Pancreas (tissue), 10 donors: ENCODE data around the gene ITPKB. TPM values are rescaled to one million over a fixed set of nuclear protein-coding genes. Genes with fewer than 3 reads are reported as not detected.

Experiments used
- ATAC-seq, 4 donors: fragments of 200-7000 bp; cut with Tn5 transposase; one replicate each; pipeline versions ENCODE4 v1.8.0 to v1.9.1; 2020; ENCODE audit warnings: mild to moderate bottlenecking in 4 of 4, moderate library complexity in 4 of 4
- DNase-seq, 6 donors: peaks; one replicate each; pipeline ENCODE4 v3.0.0-alpha.2; 2020
- FAIRE-seq: peaks from 2 replicates; lab custom pipeline; 2012; peaks lifted over from hg19 to GRCh38; lab: Jason Lieb, UNC
- H3K27ac ChIP-seq, 4 donors: fragments of 200-600 bp; sonication (generic); 1 replicate in 3 of 4; 2 replicates in 1 of 4; pipeline versions ENCODE4 v1.5.0 to v1.8.0; 2020
- H3K27me3 ChIP-seq, 4 donors: fragments of 200-600 bp; one replicate each; pipeline ENCODE4 v1.8.0; 2021
- H3K36me3 ChIP-seq, 3 donors: fragments of 200-600 bp; sonication (generic) in 1 of 3; one replicate each; pipeline versions ENCODE4 v1.5.0 to v1.8.0; 2020 to 2021
- H3K4me1 ChIP-seq, 3 donors: fragments of 200-600 bp; one replicate each; pipeline ENCODE4 v1.8.0; 2021
- H3K4me3 ChIP-seq, 4 donors: fragments of 200-600 bp; sonication (generic) in 2 of 4; one replicate each; pipeline versions ENCODE4 v1.5.0 to v1.8.0; 2020 to 2021
- H3K9me3 ChIP-seq, 4 donors: fragments of 200-600 bp; one replicate each; pipeline ENCODE4 v1.8.0; 2021
- CTCF ChIP-seq, 4 donors: fragments of 200-600 bp; sonication (generic) in 3 of 4; IDR thresholded peaks; one replicate each; pipeline versions ENCODE4 v1.5.0 to v1.8.0; 2021; ENCODE audit warnings: antibody characterized with exemption in 4 of 4
- WGBS, 2 donors: extraction: QIAGEN DNeasy Blood & Tissue Kit; methylation state at CpG; one replicate each; pipeline ENCODE4 v1.1.7; 2013; 5-methylcytosine and 5-hydroxymethylcytosine counted together
- intact Hi-C, 3 donors: fragments of 100-400 bp; cut with DNase I; formaldehyde crosslinking; loops; one replicate each; pipeline versions ENCODE4 v1.11.1 to v1.14.2; 2022
- polyA plus RNA-seq, 2 donors: library from polyadenylated mRNA; stranded (reverse); fragments of 200-250 nt; gene quantifications; one replicate each; pipeline ENCODE4 v1.2.3, GENCODE V29; 2013
- total RNA-seq, 6 donors: library from RNA; stranded (reverse); fragmentation: NEBNext Ultra II Directional in 4 of 6; extraction: Animal tissue kit (Norgen Biotek cat#: 25700) in 4 of 6; gene quantifications; one replicate each; pipeline versions ENCODE4 v1.2.1 to v1.2.4, GENCODE V29; 2021 to 2023
- donor health status: healthy with polysubstance abuse.
- donor health status: DM: no; HTN: no; CAD: no; lungs with moderate emphysema.
- donor health status: DM: no; HTN: no; CAD: no.
- donor health status: control.
- donor health status: control.
- donor health status: Bipolar disorder and iron deficiency.
- donor health status: DM: yes; HTN: yes; CAD: no.
- donor health status: DM: no; HTN: no; CAD: no.
- donor health status: DM: no; HTN: no; CAD: no.
- donor health status: DM: yes; HTN: yes; CAD: no.

Gene ITPKB
- total and polyA plus RNA-seq, 8 donors, result 3.8 to 13.9 (median 5.5) TPM

GRCh38 chr1:226651041-226651731 lies 87.9 kb downstream of the ITPKB start:
- peak in 2 of 6 donors; percentile 10 to 45 for DNase-seq
- intact Hi-C loops, result no loop called here
- WGBS, 2 donors, result 68 to 70% methylated on average over 12 of the region's 12 CpGs
- ATAC-seq, result no peak
- H3K4me1 ChIP-seq, result peaks cover 8 to 12% (median 10%) of the 10 kb centered on the region in 3 donors
- no peaks in the 10 kb centered on the region for H3K27me3 ChIP-seq
- TF ChIP-seq CTCF (IDR thresholded peaks at IDR 0.05), result no peak
- no peak for FAIRE-seq
- peaks cover 0 to 14% (median 0%) of the 10 kb centered on the region in 3 donors for H3K36me3 ChIP-seq
- no peak overlapping the region for H3K27ac ChIP-seq
- H3K4me3 ChIP-seq, result no peak overlapping the region
- H3K9me3 ChIP-seq, result no peaks in the 10 kb centered on the region

GRCh38 chr1:226650236-226650841 lies 88.7 kb downstream of the ITPKB start:
- Histone ChIP-seq H3K36me3 (peaks cover 0 to 14% (median 0%) of the 10 kb centered on the region in 3 donors), H3K9me3 (no peaks in the 10 kb centered on the region), H3K4me3 (no peak overlapping the region), H3K27me3 (no peaks in the 10 kb centered on the region), H3K4me1 (peaks cover 0 to 4% (median 2%) of the 10 kb centered on the region in 3 donors), H3K27ac (no peak overlapping the region)
- WGBS, 2 donors, result 79 to 81% methylated on average over 11 of the region's 11 CpGs
- FAIRE-seq (no peak), ATAC-seq (no peak), DNase-seq (peak in 2 of 6 donors; percentile 2 to 35)
- intact Hi-C loops, result no loop called here
- no peak for TF ChIP-seq CTCF (IDR thresholded peaks at IDR 0.05)

- Histone ChIP-seq H3K4me1 (no peaks in the 10 kb centered on the region), H3K9me3 (no peaks in the 10 kb centered on the region), H3K27me3 (no peaks in the 10 kb centered on the region), H3K36me3 (peaks cover 0 to 14% (median 0%) of the 10 kb centered on the region in 3 donors), H3K27ac (no peak overlapping the region), H3K4me3 (no peak overlapping the region)
- ATAC-seq (peak in 2 of 4 donors; percentile 31 to 59), DNase-seq (peak in 2 of 6 donors; percentile 3 to 25), FAIRE-seq (peak; percentile 26)
- TF ChIP-seq CTCF (IDR thresholded peaks at IDR 0.05), result no peak
- intact Hi-C loops, result no loop called here
- 77 to 83% methylated on average over 7 of the region's 7 CpGs for WGBS, 2 donors
Measured at GRCh38 chr1:226649780-226650179, 89.3 kb downstream of the ITPKB start.

DNA sequence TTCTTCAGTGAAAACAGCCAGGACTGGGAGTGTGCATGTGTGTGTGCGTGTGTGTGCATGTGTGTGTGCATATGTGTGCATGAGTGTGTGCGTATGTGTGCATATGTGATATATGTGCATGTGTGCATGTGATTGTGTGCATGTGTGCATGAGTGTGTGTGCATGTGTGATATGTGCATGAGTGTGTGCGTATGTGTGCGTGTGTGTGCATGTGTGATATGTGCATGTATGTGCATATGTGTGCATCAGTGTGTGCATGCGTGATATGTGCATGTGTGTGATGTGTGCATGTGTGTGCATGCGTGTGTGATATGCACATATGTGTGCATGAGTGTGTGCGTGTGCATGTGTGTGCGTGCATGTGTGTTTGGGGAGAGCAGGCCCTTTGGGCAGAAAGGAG lies 89.8 kb downstream of the ITPKB start:
- Histone ChIP-seq H3K4me3 (no peak overlapping the region), H3K9me3 (no peaks in the 10 kb centered on the region), H3K4me1 (no peaks in the 10 kb centered on the region), H3K36me3 (peaks cover 0 to 14% (median 0%) of the 10 kb centered on the region in 3 donors), H3K27me3 (no peaks in the 10 kb centered on the region), H3K27ac (no peak overlapping the region)
- intact Hi-C loops, result no loop called here
- WGBS, 2 donors, result 95 to 96% methylated on average over 8 of the region's 8 CpGs
- DNase-seq (no peak), FAIRE-seq (no peak), ATAC-seq (no peak)
- TF ChIP-seq CTCF (IDR thresholded peaks at IDR 0.05), result no peak

GRCh38 chr1:226648421-226648820 lies 90.7 kb downstream of the ITPKB start:
- H3K27ac ChIP-seq, result no peak overlapping the region
- FAIRE-seq (no peak), ATAC-seq (no peak), DNase-seq (peak in 2 of 6 donors; percentile 4 to 21)
- no peak overlapping the region for H3K4me3 ChIP-seq
- peaks cover 0 to 14% (median 0%) of the 10 kb centered on the region in 3 donors for H3K36me3 ChIP-seq
- H3K9me3 ChIP-seq, result no peaks in the 10 kb centered on the region
- H3K4me1 ChIP-seq, result no peaks in the 10 kb centered on the region
- no peak for TF ChIP-seq CTCF (IDR thresholded peaks at IDR 0.05)
- intact Hi-C loops, result no loop called here
- WGBS, 2 donors, result 91 to 92% methylated on average over 6 of the region's 6 CpGs
- no peaks in the 10 kb centered on the region for H3K27me3 ChIP-seq
